ENCODE measurements around the gene RENBP.
A peak's percentile ranks its signal among the peaks of the same experiment; 100 is the strongest.

Gene RENBP

DNA sequence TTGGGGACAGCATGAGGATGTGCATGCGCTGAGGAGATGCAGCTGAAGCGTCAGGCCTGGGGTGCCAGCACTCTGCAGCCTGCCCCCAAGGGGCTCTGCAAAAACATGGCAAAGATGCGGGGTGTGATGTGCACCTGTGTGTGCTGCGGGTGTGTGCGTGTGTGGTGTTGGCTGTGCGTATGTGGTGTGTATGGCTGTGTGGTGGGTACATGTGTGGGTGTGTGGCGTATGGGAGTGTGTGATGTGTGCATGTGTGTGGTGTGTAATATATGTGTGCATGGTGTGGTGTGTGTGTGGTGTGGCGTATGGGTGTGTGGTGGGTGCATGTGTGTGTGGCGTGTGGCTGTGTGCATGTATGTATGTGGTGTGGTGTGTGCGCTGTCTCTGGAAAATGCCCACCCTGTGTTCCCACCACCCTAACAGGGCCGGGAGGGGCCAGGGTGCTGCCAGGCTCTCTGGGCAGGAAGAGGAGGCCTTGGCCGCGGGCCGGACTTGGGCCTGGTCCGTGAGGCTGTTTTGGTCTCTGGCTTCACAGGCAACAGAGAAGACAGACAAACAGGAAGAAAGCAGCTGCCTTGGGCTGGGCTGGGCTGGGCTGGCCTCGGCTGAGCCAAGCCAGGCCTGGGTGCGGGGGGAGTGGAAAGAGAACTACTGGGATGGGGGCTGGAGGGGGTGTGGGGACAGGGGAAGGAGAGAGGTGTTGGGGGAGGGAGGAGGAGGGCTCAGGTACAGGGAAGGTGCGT, 41.0 kb downstream of the RENBP start:
- peak overlapping the region; percentile 75 for H3K4me3 Mint-ChIP-seq
- no peak for DNase-seq (ENCODE audit: low spot score in 2 of 2)
- H3K9me3 Mint-ChIP-seq: no peaks in the 10 kb centered on the region
- peaks cover 32% of the 10 kb centered on the region for H3K4me1 Mint-ChIP-seq
- peaks cover 2% of the 10 kb centered on the region for H3K36me3 Mint-ChIP-seq
- peak; percentile 2 for ATAC-seq (ENCODE audit: low read depth)
- H3K27me3 Mint-ChIP-seq: no peaks in the 10 kb centered on the region
- H3K27ac Mint-ChIP-seq: peak overlapping the region; percentile 82

DNA sequence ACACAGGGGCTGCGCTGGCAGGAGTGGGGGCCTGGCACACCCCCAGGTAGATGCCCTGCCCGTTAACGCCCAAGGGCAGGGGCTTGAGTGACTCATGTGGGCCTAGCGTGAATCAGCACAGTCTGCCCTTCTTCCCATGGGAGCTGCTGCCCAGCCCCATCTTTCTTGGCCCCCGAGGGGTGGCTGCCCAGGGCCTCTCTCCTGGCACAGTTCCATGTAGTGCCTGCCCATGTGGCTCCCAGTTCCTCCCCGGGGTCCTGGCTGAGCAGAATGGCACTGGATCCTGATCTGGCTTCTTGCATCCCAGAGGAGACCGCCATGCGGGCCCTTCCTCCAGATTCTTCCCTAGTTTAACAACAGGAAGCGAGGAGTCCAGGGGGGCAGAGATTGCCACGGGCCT, 42.1 kb downstream of the RENBP start:
- peaks cover 33% of the 10 kb centered on the region for H3K4me1 Mint-ChIP-seq
- H3K27ac Mint-ChIP-seq: no peak overlapping the region
- no peaks in the 10 kb centered on the region for H3K27me3 Mint-ChIP-seq
- DNase-seq (ENCODE audit: low spot score in 2 of 2): no peak
- H3K36me3 Mint-ChIP-seq: peaks cover 2% of the 10 kb centered on the region
- ATAC-seq (ENCODE audit: low read depth): no peak
- no peak overlapping the region for H3K4me3 Mint-ChIP-seq
- H3K9me3 Mint-ChIP-seq: no peaks in the 10 kb centered on the region

DNA sequence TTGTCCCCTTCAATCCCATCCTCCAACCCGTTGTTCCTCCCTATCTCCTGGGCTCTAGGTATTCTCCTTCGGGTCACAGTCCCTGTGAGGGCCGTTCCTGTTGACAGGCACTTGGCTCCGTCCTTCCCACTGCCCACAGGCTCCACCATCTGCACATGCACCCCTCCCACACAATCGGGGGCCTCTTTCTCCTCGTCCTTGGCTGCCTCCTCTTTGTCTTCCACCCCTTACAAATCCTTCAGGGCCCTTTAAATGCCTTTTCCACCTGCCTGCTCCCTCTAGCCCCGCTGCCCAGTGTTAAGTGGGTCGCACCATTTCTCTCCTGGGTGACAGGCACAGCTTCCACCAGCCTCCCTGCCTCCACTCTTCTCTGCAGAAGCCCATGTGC, 42.7 kb downstream of the RENBP start:
- no peaks in the 10 kb centered on the region for H3K27me3 Mint-ChIP-seq
- H3K4me1 Mint-ChIP-seq: peaks cover 33% of the 10 kb centered on the region
- peak overlapping the region; percentile 90 for H3K27ac Mint-ChIP-seq
- DNase-seq (ENCODE audit: low spot score in 2 of 2) (no peak), ATAC-seq (ENCODE audit: low read depth) (no peak)
- peak overlapping the region; percentile 77 for H3K4me3 Mint-ChIP-seq
- H3K36me3 Mint-ChIP-seq: peaks cover 2% of the 10 kb centered on the region
- no peaks in the 10 kb centered on the region for H3K9me3 Mint-ChIP-seq

DNA sequence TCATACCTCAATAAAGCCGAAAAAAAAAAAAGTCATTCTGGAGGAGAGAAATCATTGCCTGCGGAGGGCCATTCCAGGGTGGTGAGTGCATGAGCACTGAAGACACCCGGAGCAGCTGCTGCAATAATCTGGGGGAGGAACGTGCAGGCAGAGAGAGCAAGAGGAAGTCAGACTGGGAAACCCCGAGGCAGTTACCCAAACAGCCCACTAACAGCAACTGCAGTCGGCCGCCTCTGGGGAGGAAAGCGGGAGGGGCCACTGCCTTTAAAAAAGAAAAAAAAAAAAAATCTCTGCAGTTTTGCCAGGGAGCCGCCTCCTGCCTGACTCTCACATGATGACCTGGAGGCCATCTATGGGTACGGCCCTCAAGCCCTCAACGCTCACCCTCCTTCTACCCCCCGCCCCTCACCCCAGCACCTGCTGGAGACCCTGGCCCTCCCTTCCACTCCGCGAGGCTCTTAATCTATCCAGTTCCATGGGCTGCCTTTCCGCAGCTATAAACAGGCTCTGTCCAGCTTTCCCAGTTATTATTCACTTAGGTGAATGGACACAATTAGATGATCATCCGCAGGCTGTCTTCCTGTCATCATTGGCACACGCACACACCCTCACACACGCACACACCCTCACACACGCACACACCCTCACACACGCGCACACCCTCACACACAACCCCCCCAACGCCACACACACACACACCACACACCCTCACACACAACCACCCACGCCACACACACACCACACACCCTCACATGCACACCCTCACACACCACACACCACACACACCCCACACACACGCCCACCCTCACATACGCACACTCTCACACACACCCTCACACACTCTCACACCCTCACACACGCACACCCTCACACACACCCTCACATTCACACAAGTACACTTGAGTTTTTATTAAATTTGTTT, 43.4 kb downstream of the RENBP start:
- peaks cover 33% of the 10 kb centered on the region for H3K4me1 Mint-ChIP-seq

DNA sequence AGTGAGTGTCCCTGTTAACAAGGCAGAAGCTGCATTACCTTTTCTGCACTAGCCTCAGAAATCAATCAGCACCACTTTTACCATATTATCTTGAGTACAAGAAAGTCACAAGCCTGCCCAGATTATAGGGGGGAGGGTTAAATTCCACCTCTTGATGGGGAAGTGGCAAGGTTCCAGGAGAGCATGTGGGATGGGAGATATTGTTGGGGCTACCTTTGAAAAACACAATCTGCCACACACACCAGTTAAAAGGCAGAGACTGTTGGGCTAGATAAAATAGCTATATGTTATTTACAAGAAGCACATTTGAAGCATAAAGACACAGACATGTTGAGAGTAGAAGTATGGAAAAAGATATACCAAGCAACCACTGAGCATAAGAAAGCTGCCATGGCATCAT, 46.5 kb downstream of the RENBP start:
- peaks cover 21% of the 10 kb centered on the region for H3K4me1 Mint-ChIP-seq
- ATAC-seq (ENCODE audit: low read depth) (no peak), DNase-seq (ENCODE audit: low spot score in 2 of 2) (no peak)
- H3K27ac Mint-ChIP-seq: no peak overlapping the region
- H3K36me3 Mint-ChIP-seq: peaks cover 2% of the 10 kb centered on the region
- no peaks in the 10 kb centered on the region for H3K9me3 Mint-ChIP-seq
- H3K27me3 Mint-ChIP-seq: no peaks in the 10 kb centered on the region
- no peak overlapping the region for H3K4me3 Mint-ChIP-seq

More for the DNA sequence above, 43.4 kb downstream of the RENBP start:
- Mint-ChIP-seq H3K4me3 (peak overlapping the region; percentile 77), H3K27me3 (no peaks in the 10 kb centered on the region), H3K36me3 (peaks cover 2% of the 10 kb centered on the region), H3K27ac (peak overlapping the region; percentile 90), H3K9me3 (no peaks in the 10 kb centered on the region)
- DNase-seq (ENCODE audit: low spot score in 2 of 2) (peak in 1 of 2 donors; percentile 61), ATAC-seq (ENCODE audit: low read depth) (peak; percentile 93)

DNA sequence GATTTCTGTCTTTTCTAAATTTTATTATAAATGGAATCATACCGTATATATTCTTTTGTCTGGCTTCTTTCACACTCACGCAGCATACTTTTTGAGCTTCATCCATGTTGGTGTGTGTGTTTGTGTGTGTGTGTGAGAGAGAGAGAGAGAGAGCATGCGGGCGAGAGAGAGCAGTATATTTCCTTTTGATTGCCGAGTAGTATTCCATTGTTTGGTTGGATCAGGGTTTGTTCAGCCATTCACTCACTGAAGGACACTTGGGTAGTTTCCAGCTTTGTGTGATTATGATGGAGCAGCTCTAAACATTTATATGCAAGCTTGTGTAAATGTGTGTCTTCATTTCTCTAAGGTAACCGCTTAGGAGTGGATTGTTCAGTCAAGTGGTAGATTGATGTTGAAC, 55.3 kb downstream of the RENBP start:
- Mint-ChIP-seq H3K4me3 (no peak overlapping the region), H3K27me3 (peaks cover 3% of the 10 kb centered on the region), H3K9me3 (no peaks in the 10 kb centered on the region), H3K4me1 (peaks cover 15% of the 10 kb centered on the region), H3K36me3 (no peaks in the 10 kb centered on the region), H3K27ac (no peak overlapping the region)
- no peak for DNase-seq (ENCODE audit: low spot score in 2 of 2)
- ATAC-seq (ENCODE audit: low read depth): no peak

DNA sequence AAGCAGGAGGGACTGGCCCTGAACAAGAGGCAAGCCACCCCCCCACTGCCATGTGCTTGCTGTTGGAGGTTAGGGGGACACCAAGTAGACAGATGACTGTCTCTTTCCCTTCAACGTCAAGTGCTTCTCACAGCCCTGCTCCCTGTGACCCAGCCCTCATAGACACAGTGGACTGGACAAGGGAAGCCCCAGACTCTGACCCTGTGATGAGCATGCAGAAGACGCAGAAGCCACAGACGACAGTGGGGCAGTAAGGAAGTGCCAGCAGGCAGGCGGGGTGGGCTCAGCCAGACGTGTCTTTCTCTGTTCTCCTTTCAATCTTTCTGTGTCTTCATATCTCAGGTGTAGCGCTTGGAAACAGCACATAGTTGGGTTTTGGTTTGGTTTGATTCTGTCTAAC, 56.1 kb downstream of the RENBP start:
- no peak overlapping the region for H3K27ac Mint-ChIP-seq
- peaks cover 3% of the 10 kb centered on the region for H3K27me3 Mint-ChIP-seq
- peaks cover 13% of the 10 kb centered on the region for H3K4me1 Mint-ChIP-seq
- H3K4me3 Mint-ChIP-seq: peak overlapping the region; percentile 41
- peak; percentile 25 to 44 for DNase-seq (ENCODE audit: low spot score in 2 of 2)
- no peaks in the 10 kb centered on the region for H3K36me3 Mint-ChIP-seq
- ATAC-seq (ENCODE audit: low read depth): peak; percentile 87
- H3K9me3 Mint-ChIP-seq: no peaks in the 10 kb centered on the region

DNA sequence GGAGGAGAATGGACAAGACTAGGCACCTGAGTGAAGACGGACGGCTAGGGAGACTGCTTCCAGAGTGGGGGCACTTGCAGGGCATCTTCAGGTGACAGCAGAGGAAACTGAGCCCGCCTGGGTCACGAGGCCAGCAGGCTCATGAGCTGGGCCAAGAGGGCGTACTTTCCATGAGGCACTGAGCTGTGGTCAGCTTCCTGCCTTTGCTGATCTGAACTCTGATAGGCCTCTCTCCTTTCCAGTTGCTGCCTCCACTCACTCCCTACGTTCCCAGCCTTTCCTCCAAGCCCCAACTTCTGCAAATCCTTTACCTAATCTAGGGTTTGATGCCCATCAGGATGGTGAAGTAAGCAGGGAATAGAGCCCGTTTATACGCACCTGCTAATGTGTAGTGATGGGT, 57.1 kb downstream of the RENBP start:
- DNase-seq (ENCODE audit: low spot score in 2 of 2) (no peak), ATAC-seq (ENCODE audit: low read depth) (no peak)
- no peaks in the 10 kb centered on the region for H3K9me3 Mint-ChIP-seq
- H3K36me3 Mint-ChIP-seq: peaks cover 3% of the 10 kb centered on the region
- H3K4me3 Mint-ChIP-seq: no peak overlapping the region
- H3K27me3 Mint-ChIP-seq: peaks cover 3% of the 10 kb centered on the region
- peaks cover 13% of the 10 kb centered on the region for H3K4me1 Mint-ChIP-seq
- no peak overlapping the region for H3K27ac Mint-ChIP-seq

DNA sequence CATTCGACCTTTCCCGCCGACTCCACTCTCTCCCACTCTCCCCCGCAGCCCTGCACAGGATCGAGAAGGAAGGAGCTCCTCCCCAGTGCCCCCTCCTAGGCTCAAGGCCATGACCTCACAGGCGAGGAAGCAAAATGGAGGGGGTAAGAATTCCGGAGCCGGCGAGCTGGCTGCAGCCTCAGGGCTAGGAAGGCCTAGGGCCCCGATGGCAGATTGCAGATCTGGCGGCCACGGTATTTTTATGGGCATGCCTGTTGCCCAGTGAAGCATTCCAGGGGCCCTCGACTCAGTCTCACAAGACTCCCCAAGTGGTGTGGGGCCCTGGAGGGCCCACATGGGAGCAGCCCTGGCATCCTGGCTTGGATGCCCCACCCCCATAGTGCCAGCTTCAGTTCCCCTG, 57.5 kb downstream of the RENBP start:
- Mint-ChIP-seq H3K27me3 (peaks cover 5% of the 10 kb centered on the region), H3K9me3 (no peaks in the 10 kb centered on the region), H3K4me1 (peaks cover 15% of the 10 kb centered on the region), H3K4me3 (peak overlapping the region; percentile 62), H3K27ac (no peak overlapping the region), H3K36me3 (peaks cover 4% of the 10 kb centered on the region)
- DNase-seq (ENCODE audit: low spot score in 2 of 2) (no peak), ATAC-seq (ENCODE audit: low read depth) (no peak)

DNA sequence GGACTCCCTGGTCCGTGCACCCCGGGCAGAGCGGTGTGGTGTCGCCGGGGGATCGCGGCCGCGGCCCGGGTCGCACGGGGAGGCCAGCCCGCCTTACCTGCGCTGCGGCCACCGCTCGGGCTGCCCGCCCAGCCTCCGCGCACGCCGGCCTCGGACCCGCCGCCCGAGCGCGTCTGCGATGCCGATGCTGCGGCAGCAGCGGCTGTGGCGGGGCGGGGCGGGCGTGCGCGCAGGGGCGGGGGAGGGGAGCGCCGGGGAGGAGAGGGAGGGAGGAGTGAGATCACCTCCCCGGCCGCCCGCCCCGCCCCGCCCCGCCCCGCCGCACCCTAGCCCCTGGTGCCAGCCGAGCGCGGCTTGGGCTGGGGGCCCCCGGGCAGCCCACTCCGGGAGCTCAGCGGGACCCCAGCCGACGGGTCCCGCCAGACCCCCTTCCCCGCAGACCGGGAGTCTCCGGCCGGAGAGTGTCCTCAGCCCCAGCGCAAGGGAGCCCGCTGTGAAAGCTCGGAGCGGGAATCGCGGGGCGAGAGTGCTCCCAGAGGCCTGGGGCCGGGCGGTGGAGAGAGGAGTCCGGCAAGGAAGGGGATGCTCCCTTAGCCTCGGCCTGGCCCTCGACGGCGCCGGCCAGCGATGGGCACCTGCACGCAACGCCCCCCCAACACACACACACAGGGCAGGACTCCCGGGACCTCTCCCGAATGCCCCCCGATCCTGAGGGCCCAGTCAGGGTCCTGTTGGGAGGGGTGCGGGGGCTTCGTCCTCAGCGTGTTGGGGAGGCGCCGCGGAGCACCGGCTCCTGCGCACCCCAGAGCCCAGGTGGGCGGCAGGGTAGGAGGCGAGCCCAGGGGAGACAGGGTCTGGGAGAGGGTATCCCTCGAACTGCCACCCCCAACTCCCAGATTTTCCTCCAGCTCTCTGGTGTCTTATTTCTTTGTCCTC, 58.2 kb downstream of the RENBP start, which contains the start of gene L1CAM:
Gene L1CAM, minus strand, starts transcription at position 206 of the 936 bp plus-strand sequence. CDS start 10,337 bp downstream, outside the sequence.
- Mint-ChIP-seq H3K27me3 (peaks cover 5% of the 10 kb centered on the region), H3K4me3 (peak within 1 kb of the TSS; percentile 62), H3K36me3 (peaks cover 4% of the 10 kb centered on the region), H3K9me3 (no peaks in the 10 kb centered on the region), H3K4me1 (peaks cover 15% of the 10 kb centered on the region), H3K27ac (no peak within 1 kb of the TSS)
- DNase-seq (ENCODE audit: low spot score in 2 of 2) (no peak), ATAC-seq (ENCODE audit: low read depth) (peak; percentile 28)
